GM12878 (cell line): Measurements from ENCODE around the gene CCNC. TPM values are rescaled to one million over a fixed set of nuclear protein-coding genes. Genes with fewer than 3 reads are reported as not detected.

Experiments
- ATF7 ChIP-seq: fragments of 450-650 bp; IDR thresholded peaks from 2 replicates; pipeline ENCODE4 v1.6.1; 2016; ENCODE audit warnings: low read depth, mild to moderate bottlenecking
- IKZF1 ChIP-seq: fragments of 450-650 bp; conservative IDR thresholded peaks from 2 replicates; pipeline ENCODE4 v1.6.1; 2017; ENCODE audit warnings: antibody characterized with exemption, mild to moderate bottlenecking
- KDM1A ChIP-seq: fragments of 200-600 bp; sonication (generic); IDR thresholded peaks from 2 replicates; pipeline ENCODE4 v1.6.1; 2016; ENCODE audit warnings: borderline replicate concordance
- NFIC ChIP-seq: IDR thresholded peaks from 2 replicates; pipeline ENCODE4 v1.6.1; 2012; ENCODE audit warnings: low read depth, mild to moderate bottlenecking, inconsistent platforms, low read length, moderate library complexity
- NFYA ChIP-seq: IDR thresholded peaks from 2 replicates; pipeline ENCODE4 v1.6.1; 2011; ENCODE audit warnings: low read depth, mild to moderate bottlenecking, low read length, improper control_type of control experiment, borderline replicate concordance
- POLR2A ChIP-seq: IDR thresholded peaks from 2 replicates; pipeline ENCODE4 v1.6.1; 2011; ENCODE audit warnings: low read depth, mild to moderate bottlenecking, low read length
- POLR2AphosphoS5 ChIP-seq: IDR thresholded peaks from 2 replicates; pipeline ENCODE4 v1.6.1; 2011; ENCODE audit warnings: mild to moderate bottlenecking, low read length, inconsistent platforms
- RAD21 ChIP-seq: IDR thresholded peaks from 2 replicates; pipeline ENCODE4 v1.6.1; 2011; ENCODE audit warnings: mild to moderate bottlenecking, low read depth, low read length, moderate library complexity; ENCODE audit not compliant: insufficient read depth
- SMAD1 ChIP-seq: fragments of 450-650 bp; IDR thresholded peaks from 2 replicates; pipeline ENCODE4 v1.6.1; 2018; ENCODE audit warnings: mild to moderate bottlenecking, low read depth; ENCODE audit not compliant: partially characterized antibody
- SMC3 ChIP-seq: IDR thresholded peaks from 2 replicates; pipeline ENCODE4 v1.6.1; 2011; ENCODE audit warnings: low read length, improper control_type of control experiment, borderline replicate concordance
- STAT1 ChIP-seq: fragments of 450-650 bp; conservative IDR thresholded peaks from 2 replicates; pipeline ENCODE4 v1.6.1; 2014; ENCODE audit warnings: antibody characterized with exemption, mild to moderate bottlenecking
- WRNIP1 ChIP-seq: IDR thresholded peaks from 2 replicates; pipeline ENCODE4 v1.6.1; 2011; ENCODE audit warnings: low read depth, low read length, improper control_type of control experiment, borderline replicate concordance
- ZNF622 ChIP-seq: fragments of 450-650 bp; IDR thresholded peaks from 2 replicates; pipeline ENCODE4 v1.6.1; 2017; ENCODE audit warnings: mild to moderate bottlenecking, inconsistent platforms
- polyA plus RNA-seq, 11 experiments: library from polyadenylated mRNA; depleted of rRNA in 4 of 11; unstranded in 6 of 11; stranded (reverse) in 5 of 11; fragments of >200 nt; fragmentation: Nextera tagmentation in 4 of 11; fragmentation: Illumina TruSeq in 1 of 11; extraction: Ambion mirVana in 4 of 11; extraction: Trizol in 1 of 11; gene quantifications; 1 replicate in 1 of 11; 2 replicates in 10 of 11; pipeline versions ENCODE4 v1.2.1 to v1.2.3, GENCODE V29; 2011 to 2016; ENCODE audit warnings: inconsistent platforms in 2 of 11, missing spikeins in 2 of 11, low read depth in 1 of 11
- total RNA-seq, 4 experiments: library from RNA; depleted of rRNA in 3 of 4; stranded (reverse); fragments of >200 nt in 3 of 4; fragmentation: Illumina TruSeq in 1 of 4; extraction: Trizol in 1 of 4; gene quantifications; 2 replicates each; pipeline versions ENCODE4 v1.2.1 to v1.2.3, GENCODE V29; 2013 to 2021
- TF ChIP-seq, protein P1 (sequence below): IDR thresholded peaks from 2 replicates; pipeline ENCODE4 v1.6.1; 2011; ENCODE audit warnings: borderline replicate concordance, low read depth, mild to moderate bottlenecking, moderate library complexity, low read length; ENCODE audit not compliant: insufficient read depth, poor library complexity, severe bottlenecking
- TF ChIP-seq, protein P2 (sequence below): fragments of 450-650 bp; IDR thresholded peaks from 2 replicates; pipeline ENCODE4 v1.6.1; 2018; ENCODE audit warnings: mild to moderate bottlenecking, low read depth, moderate library complexity; ENCODE audit not compliant: partially characterized antibody
- TF ChIP-seq, protein P3 (sequence below): IDR thresholded peaks from 2 replicates; pipeline ENCODE4 v1.6.1; 2012; ENCODE audit warnings: low read length, inconsistent platforms
- TF ChIP-seq, protein P4 (sequence below): fragments of 450-650 bp; conservative IDR thresholded peaks from 2 replicates; pipeline ENCODE4 v1.6.1; 2017; ENCODE audit warnings: mild to moderate bottlenecking, moderate library complexity
- TF ChIP-seq, protein P5 (sequence below): fragments of 150-350 bp; IDR thresholded peaks from 2 replicates; pipeline ENCODE4 v1.6.1; 2016; ENCODE audit warnings: low read depth, low read length

Gene CCNC
- total and polyA plus RNA-seq, 10 of the 15 experiments (the other 5 are each of a cell fraction or from before 2014, with no cell fraction given), result 68.5 to 168 (median 99.4) TPM

DNA sequence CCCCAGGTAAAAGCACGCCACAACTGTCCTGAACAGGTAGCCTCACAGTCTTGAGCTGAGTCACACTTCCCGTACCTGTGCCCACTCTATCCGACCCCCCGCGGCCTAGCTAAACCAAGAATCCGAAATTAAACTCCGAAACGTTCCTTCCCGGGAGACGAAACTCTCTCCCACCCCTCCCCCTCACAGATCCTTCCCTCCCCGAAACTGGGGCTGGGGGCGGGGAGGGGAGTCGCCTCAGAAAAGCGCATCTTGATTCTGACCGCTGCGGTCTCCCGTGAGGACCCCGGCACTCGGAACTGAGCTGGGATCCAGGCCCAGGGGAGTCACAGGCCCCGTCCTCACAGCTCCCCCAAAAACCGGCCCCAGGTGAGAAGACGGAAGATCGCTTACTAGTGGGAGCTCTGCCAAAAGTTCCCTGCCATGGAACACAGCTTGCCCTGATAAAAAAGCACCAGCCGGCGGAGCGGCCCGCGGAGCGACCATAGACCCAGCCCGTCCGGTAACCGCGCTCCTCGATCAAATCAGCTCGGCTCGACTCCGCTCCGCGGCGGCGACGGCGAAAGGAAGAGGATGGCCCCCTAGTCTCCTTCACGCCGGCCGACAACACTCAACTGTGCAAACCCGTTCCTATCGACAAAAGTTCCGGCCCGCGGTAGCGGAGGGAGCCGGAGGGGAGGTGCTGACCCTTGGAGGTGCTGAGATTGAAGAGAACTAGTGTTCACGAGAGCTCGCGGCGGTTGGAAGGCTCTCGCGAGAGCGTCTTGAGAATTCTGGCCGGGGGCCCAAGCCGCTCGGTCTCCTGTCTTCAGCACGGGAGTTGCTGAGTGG lies at the start of gene CCNC (continued):
- TF ChIP-seq RAD21, result 0 out of 2 replicates have a peak, but pooled peaks have one; percentile 2
- TF ChIP-seq, protein P1, sequence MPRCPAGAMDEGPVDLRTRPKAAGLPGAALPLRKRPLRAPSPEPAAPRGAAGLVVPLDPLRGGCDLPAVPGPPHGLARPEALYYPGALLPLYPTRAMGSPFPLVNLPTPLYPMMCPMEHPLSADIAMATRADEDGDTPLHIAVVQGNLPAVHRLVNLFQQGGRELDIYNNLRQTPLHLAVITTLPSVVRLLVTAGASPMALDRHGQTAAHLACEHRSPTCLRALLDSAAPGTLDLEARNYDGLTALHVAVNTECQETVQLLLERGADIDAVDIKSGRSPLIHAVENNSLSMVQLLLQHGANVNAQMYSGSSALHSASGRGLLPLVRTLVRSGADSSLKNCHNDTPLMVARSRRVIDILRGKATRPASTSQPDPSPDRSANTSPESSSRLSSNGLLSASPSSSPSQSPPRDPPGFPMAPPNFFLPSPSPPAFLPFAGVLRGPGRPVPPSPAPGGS, result peak; percentile 16
- peak; percentile 97 for TF ChIP-seq POLR2AphosphoS5
- TF ChIP-seq WRNIP1, result peak; percentile 92; the same call in 1 of the 2 replicates
- no peak for TF ChIP-seq KDM1A
- no peak for TF ChIP-seq SMAD1
- TF ChIP-seq NFYA, result no peak
- TF ChIP-seq, protein P2, sequence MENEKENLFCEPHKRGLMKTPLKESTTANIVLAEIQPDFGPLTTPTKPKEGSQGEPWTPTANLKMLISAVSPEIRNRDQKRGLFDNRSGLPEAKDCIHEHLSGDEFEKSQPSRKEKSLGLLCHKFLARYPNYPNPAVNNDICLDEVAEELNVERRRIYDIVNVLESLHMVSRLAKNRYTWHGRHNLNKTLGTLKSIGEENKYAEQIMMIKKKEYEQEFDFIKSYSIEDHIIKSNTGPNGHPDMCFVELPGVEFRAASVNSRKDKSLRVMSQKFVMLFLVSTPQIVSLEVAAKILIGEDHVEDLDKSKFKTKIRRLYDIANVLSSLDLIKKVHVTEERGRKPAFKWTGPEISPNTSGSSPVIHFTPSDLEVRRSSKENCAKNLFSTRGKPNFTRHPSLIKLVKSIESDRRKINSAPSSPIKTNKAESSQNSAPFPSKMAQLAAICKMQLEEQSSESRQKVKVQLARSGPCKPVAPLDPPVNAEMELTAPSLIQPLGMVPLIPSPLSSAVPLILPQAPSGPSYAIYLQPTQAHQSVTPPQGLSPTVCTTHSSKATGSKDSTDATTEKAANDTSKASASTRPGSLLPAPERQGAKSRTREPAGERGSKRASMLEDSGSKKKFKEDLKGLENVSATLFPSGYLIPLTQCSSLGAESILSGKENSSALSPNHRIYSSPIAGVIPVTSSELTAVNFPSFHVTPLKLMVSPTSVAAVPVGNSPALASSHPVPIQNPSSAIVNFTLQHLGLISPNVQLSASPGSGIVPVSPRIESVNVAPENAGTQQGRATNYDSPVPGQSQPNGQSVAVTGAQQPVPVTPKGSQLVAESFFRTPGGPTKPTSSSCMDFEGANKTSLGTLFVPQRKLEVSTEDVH, result peak; percentile 84
- TF ChIP-seq SMC3, result no peak; the same call in 1 of the 2 replicates
- TF ChIP-seq ATF7, result no peak
- TF ChIP-seq ZNF622, result no peak
- TF ChIP-seq, protein P3, sequence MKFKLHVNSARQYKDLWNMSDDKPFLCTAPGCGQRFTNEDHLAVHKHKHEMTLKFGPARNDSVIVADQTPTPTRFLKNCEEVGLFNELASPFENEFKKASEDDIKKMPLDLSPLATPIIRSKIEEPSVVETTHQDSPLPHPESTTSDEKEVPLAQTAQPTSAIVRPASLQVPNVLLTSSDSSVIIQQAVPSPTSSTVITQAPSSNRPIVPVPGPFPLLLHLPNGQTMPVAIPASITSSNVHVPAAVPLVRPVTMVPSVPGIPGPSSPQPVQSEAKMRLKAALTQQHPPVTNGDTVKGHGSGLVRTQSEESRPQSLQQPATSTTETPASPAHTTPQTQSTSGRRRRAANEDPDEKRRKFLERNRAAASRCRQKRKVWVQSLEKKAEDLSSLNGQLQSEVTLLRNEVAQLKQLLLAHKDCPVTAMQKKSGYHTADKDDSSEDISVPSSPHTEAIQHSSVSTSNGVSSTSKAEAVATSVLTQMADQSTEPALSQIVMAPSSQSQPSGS, result peak; percentile 83
- TF ChIP-seq POLR2A, result peak; percentile 96
- TF ChIP-seq, protein P4, sequence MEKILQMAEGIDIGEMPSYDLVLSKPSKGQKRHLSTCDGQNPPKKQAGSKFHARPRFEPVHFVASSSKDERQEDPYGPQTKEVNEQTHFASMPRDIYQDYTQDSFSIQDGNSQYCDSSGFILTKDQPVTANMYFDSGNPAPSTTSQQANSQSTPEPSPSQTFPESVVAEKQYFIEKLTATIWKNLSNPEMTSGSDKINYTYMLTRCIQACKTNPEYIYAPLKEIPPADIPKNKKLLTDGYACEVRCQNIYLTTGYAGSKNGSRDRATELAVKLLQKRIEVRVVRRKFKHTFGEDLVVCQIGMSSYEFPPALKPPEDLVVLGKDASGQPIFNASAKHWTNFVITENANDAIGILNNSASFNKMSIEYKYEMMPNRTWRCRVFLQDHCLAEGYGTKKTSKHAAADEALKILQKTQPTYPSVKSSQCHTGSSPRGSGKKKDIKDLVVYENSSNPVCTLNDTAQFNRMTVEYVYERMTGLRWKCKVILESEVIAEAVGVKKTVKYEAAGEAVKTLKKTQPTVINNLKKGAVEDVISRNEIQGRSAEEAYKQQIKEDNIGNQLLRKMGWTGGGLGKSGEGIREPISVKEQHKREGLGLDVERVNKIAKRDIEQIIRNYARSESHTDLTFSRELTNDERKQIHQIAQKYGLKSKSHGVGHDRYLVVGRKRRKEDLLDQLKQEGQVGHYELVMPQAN, result peak; percentile 54
- peak; percentile 91 for TF ChIP-seq STAT1
- peak; percentile 84 for TF ChIP-seq IKZF1
- TF ChIP-seq NFIC, result peak; percentile 49
- TF ChIP-seq, protein P5, sequence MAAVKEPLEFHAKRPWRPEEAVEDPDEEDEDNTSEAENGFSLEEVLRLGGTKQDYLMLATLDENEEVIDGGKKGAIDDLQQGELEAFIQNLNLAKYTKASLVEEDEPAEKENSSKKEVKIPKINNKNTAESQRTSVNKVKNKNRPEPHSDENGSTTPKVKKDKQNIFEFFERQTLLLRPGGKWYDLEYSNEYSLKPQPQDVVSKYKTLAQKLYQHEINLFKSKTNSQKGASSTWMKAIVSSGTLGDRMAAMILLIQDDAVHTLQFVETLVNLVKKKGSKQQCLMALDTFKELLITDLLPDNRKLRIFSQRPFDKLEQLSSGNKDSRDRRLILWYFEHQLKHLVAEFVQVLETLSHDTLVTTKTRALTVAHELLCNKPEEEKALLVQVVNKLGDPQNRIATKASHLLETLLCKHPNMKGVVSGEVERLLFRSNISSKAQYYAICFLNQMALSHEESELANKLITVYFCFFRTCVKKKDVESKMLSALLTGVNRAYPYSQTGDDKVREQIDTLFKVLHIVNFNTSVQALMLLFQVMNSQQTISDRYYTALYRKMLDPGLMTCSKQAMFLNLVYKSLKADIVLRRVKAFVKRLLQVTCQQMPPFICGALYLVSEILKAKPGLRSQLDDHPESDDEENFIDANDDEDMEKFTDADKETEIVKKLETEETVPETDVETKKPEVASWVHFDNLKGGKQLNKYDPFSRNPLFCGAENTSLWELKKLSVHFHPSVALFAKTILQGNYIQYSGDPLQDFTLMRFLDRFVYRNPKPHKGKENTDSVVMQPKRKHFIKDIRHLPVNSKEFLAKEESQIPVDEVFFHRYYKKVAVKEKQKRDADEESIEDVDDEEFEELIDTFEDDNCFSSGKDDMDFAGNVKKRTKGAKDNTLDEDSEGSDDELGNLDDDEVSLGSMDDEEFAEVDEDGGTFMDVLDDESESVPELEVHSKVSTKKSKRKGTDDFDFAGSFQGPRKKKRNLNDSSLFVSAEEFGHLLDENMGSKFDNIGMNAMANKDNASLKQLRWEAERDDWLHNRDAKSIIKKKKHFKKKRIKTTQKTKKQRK, result peak; percentile 40; the same call in 1 of the 2 replicates
